PFSK-1 (cell line): ENCODE data around the gene SCP2D1.

Experiments used
- POLR2AphosphoS5 ChIP-seq: IDR thresholded peaks from 2 replicates; pipeline ENCODE4 v1.6.1; 2012; ENCODE audit warnings: low read depth, mild to moderate bottlenecking, control low read depth, low read length, moderate library complexity
- SIN3A ChIP-seq: IDR thresholded peaks from 2 replicates; pipeline ENCODE4 v1.6.1; 2012; ENCODE audit warnings: mild to moderate bottlenecking, low read length, moderate library complexity, borderline replicate concordance; ENCODE audit not compliant: insufficient read depth
- TAF1 ChIP-seq: IDR thresholded peaks from 2 replicates; pipeline ENCODE4 v1.6.1; 2012; ENCODE audit warnings: low read length, control low read depth, borderline replicate concordance; ENCODE audit not compliant: insufficient read depth
- TF ChIP-seq, protein P1 (sequence below), 2 experiments: IDR thresholded peaks; 2 replicates each; pipeline versions ENCODE4 v1.6.1 to v1.8.0; 2011 to 2012; ENCODE audit warnings: low read depth in 2 of 2, low read length in 2 of 2, control low read depth in 1 of 2, inconsistent platforms in 1 of 2, mild to moderate bottlenecking in 1 of 2, moderate library complexity in 1 of 2; ENCODE audit not compliant: insufficient read depth in 1 of 2

DNA sequence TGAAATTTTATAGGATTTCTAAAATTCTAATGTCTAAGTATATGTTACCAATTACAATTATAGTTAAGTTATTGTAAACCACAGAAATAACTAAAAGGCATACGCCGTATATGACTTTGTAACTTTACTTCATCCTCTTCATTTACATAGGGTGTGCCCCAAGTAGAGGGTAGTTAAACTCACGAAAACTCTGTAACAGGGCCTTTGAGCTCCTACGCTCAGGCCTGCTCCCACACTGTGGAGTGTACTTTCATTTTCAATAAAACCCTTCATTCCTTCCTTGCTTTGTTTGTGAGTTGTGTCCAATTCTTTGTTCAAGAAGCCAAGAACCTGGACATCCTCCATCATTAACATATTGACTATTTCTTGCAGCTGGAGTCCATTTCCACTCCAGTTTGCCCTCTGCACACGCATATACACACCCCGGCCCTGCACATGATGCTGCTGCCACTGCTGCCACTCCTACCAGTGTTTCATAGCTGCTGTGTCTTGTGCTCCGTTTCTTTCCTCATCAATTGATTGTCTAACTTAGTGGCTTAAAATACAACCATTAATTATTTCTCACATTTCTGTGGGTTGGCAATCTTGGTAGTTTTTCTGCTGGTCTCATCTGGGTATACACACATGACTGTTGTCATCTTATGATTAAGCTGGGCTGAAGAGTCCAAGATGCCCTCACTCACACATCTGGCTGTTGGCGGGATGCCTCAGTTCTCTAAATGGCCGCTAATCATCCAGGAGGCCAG, 33.0 kb upstream of the SCP2D1 start:
- TF ChIP-seq, protein P1, sequence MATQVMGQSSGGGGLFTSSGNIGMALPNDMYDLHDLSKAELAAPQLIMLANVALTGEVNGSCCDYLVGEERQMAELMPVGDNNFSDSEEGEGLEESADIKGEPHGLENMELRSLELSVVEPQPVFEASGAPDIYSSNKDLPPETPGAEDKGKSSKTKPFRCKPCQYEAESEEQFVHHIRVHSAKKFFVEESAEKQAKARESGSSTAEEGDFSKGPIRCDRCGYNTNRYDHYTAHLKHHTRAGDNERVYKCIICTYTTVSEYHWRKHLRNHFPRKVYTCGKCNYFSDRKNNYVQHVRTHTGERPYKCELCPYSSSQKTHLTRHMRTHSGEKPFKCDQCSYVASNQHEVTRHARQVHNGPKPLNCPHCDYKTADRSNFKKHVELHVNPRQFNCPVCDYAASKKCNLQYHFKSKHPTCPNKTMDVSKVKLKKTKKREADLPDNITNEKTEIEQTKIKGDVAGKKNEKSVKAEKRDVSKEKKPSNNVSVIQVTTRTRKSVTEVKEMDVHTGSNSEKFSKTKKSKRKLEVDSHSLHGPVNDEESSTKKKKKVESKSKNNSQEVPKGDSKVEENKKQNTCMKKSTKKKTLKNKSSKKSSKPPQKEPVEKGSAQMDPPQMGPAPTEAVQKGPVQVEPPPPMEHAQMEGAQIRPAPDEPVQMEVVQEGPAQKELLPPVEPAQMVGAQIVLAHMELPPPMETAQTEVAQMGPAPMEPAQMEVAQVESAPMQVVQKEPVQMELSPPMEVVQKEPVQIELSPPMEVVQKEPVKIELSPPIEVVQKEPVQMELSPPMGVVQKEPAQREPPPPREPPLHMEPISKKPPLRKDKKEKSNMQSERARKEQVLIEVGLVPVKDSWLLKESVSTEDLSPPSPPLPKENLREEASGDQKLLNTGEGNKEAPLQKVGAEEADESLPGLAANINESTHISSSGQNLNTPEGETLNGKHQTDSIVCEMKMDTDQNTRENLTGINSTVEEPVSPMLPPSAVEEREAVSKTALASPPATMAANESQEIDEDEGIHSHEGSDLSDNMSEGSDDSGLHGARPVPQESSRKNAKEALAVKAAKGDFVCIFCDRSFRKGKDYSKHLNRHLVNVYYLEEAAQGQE (IDR thresholded peaks at IDR 0.05; ENCODE audit: insufficient read depth in 1 of 2, low read depth in 2 of 2, low read length in 2 of 2): no peak
- TF ChIP-seq POLR2AphosphoS5 (no peak), TAF1 (no peak), SIN3A (no peak)
